Fibroblast of mammary gland (primary cell): Measurements from ENCODE around the gene SHISA4.
"Not testable (repeated sequence)": the region's sequence is repeated elsewhere in the genome, so short reads cannot be mapped to it uniquely, and the experiment has no call there.

ENCODE experiments used
- DNase-seq: peaks from one replicate; pipeline ENCODE4 v3.0.0-alpha.2; 2010; ENCODE audit warnings: low read depth
- H3K4me3 ChIP-seq: 2 replicates; pipeline ENCODE4 v1.5.1; 2011; ENCODE audit warnings: low read depth, mild to moderate bottlenecking, low read length, moderate library complexity; ENCODE audit not compliant: control insufficient read depth
- TF ChIP-seq, protein P1 (sequence below): conservative IDR thresholded peaks from 2 replicates; pipeline ENCODE4 v1.5.1; 2011; ENCODE audit warnings: low read depth, low read length, inconsistent platforms; ENCODE audit not compliant: control insufficient read depth, insufficient read depth

The SHISA4 gene

DNA sequence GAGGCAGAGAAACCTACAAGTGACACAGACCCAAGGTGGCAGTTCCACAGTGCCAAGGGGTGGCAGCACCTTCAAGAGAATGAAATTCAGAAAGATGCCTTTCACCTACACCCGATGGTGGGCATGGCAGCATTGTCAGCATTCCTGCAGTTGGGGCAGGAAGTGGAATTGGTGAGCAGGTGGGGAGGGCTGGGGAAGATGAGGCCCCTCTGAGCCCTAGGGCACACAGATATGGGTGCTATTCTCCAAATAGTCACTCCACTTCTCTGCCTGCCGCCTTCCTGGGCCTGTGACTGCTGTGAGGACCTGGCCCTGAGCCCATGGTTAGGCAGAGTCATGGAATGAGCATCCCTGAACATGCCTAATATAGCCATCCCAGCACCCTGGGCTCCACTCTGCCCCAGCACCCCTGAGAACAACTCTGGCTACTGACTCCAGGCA lies 8.3 kb downstream of the SHISA4 start:
- TF ChIP-seq, protein P1, sequence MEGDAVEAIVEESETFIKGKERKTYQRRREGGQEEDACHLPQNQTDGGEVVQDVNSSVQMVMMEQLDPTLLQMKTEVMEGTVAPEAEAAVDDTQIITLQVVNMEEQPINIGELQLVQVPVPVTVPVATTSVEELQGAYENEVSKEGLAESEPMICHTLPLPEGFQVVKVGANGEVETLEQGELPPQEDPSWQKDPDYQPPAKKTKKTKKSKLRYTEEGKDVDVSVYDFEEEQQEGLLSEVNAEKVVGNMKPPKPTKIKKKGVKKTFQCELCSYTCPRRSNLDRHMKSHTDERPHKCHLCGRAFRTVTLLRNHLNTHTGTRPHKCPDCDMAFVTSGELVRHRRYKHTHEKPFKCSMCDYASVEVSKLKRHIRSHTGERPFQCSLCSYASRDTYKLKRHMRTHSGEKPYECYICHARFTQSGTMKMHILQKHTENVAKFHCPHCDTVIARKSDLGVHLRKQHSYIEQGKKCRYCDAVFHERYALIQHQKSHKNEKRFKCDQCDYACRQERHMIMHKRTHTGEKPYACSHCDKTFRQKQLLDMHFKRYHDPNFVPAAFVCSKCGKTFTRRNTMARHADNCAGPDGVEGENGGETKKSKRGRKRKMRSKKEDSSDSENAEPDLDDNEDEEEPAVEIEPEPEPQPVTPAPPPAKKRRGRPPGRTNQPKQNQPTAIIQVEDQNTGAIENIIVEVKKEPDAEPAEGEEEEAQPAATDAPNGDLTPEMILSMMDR, result peak; percentile 4
- no peak overlapping the region for H3K4me3 ChIP-seq
- DNase-seq, result peak; percentile 69

DNA sequence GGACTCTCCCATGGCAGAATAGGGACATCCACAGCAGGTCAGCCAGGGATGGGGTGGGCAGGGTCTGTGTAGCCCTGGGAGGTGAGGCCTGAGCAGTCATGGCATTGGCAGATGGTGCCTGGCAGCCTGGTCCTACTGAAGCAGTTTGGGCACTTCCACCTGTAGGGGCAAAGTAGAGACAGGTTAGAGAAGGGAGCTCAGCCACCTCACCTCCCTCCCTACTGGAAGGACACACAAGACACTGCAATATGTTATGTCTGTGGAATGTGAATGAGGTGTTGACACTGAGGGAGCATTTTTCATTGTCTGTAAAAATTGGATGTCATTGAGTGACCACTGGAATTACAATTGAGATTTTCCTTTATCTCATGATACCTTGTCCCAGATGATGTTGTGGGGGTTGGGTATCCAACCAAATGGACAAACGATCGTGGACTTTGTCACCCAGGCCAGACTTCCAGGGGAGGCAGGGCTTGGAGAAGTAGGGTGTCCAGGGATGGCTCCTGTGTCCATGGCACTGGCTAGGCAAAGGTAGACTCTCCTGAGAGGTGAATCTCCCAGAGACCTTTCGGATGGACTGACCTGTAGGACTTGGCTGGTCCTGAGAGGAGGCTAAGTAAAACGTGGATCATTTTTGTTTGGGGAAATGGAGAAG lies 9.7 kb downstream of the SHISA4 start:
- no peak for DNase-seq
- TF ChIP-seq, protein P1, result no peak
- H3K4me3 ChIP-seq, result no peak overlapping the region

DNA sequence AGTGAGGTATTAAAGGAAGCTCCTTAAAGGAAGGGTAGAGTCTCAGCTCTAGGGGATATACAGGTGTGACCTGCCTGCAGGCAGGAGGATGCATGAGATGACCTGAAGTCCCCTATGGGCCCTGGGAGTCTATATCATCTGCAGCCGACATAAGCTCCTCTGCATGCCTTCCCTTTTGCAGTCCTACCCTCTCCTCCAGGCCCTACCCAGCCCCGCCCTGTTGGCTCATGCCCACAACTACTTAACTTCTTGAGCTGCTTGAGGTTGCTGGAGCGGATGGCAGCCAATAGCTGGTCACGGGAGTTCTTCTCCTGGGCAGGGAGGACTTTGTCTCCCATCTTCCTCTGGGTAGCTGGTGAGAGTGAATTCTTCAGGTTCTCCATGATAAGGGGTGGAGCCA lies 10.3 kb downstream of the SHISA4 start:
- DNase-seq, result no peak
- no peak overlapping the region for H3K4me3 ChIP-seq
- TF ChIP-seq, protein P1, result no peak

DNA sequence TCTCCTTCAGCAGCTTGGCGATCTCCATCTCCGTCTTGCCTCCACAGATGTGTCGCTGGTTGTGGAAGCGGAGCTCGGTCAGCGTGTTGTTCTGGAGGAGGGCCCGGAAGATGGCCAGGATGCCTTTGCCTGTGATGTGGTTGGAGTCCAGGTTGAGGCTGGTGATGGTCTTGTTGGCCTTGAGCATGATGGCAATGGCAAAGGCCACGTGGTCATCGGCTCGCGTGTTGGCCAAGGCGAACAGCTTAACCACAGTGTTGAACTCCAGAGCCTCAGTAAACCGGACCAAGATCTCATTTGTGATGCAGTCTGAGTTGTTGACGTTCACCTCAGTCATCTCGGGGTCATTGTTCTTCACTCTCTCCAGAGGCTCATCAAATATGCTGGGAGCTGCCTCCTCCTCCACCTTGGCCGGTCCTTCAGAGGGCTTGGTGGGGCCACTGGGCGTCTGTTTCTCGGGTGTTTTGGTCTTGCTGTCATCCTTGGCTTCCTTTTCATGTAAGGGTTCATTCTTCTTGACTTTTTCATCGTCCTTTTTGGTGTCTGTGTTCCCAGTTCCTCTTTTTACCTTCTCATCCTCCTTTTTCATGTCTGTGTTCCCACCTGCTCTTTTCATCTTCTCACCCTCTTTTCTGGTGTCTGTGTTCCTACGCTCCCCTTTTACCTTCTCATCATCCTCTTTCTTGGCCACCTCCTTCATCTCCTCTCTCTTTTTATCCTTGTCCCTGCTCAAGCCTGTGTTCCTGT lies 11.2 kb downstream of the SHISA4 start:
- no peak for DNase-seq
- no peak overlapping the region for H3K4me3 ChIP-seq
- TF ChIP-seq, protein P1, result no peak

DNA sequence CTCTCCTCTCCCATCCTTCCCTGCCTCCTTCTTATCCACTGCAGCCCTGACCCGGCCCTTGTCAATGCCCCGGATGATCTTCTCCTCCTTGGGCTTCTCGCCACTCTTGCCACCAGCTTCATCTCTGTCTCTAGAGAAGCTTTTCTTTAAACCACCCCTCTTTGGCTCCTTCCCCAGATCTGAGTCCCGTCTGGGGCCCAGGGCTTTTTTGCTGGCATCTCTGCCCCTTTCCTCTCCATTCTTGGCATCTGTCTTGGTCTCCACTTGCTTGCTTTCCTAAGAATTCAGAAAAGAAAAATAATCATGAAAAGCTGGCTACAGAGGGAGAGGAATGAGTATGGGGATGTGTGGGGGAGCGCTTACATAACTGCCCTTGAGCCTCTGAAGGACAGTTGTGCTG lies 11.8 kb downstream of the SHISA4 start:
- no peak for DNase-seq
- TF ChIP-seq, protein P1, result no peak
- no peak overlapping the region for H3K4me3 ChIP-seq

DNA sequence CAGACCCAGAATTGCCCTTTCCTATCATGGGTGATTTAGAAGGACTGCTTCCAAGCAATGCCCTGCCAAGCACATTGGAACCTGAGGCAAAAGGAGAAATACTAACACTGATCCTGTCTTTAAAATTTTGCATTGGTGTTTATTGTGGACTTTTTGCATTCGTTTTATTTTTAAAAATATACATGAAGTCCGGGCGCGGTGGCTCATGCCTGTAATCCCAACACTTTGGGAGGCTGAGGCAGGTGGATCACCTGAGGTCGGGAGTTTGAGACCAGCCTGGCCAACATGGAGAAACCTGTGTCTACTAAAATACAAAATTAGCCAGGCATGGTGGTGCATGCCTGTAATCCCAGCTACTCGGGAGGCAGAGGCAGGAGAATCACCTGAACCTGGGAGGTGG lies 12.3 kb downstream of the SHISA4 start:
- not testable (repeated sequence) for H3K4me3 ChIP-seq, DNase-seq

GRCh38 chr1:201902198-201902597 lies 13.5 kb downstream of the SHISA4 start:
- TF ChIP-seq, protein P1, result no peak
- DNase-seq, result peak; percentile 62
- H3K4me3 ChIP-seq, result no peak overlapping the region
